ENCODE results near the gene EIF2S1. TPM values are rescaled to one million over a fixed set of nuclear protein-coding genes. Genes with fewer than 3 reads are reported as not detected.

The EIF2S1 gene
- total and polyA plus RNA-seq, 2 of the 13 experiments (the other 11 are each of a cell fraction or from before 2014, with no cell fraction given), result 49.1 to 246 TPM

DNA sequence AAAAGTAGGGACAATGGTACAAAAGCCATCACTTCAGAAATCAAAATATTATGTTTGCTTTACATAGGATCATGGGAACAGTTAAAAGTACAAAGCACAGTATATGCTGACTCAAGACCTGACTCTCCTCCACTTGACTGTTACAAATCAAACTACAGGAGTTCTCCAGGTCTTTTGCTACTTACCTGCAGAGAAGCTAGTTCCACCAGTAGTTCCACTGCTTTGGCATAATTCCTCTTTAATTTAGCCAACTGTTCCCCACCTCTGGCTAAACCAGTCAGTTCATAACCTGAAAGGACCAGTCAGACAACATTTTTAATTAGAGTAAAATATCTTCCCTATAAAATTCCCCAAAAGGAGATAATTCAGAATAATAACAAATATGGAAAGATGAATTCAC, 14.5 kb upstream of the EIF2S1 start:
- in situ Hi-C loops (cut with HindIII; ENCODE audit: extremely low pct_ligation_motif_present, low pct_unique_long_range_greater_than_20kb), result no loop called here
- intact Hi-C loops (cut with micrococcal nuclease; ENCODE audit: unreplicated experiment), result no loop called here
- ChIA-PET POLR2A (no interaction called here), CTCF (ENCODE audit: low intra/inter-chr PET ratio, low total read pairs) (no interaction called here)
- H2AFZ ChIP-seq (ENCODE audit: low read length), result no peak overlapping the region
- no peak overlapping the region for H3K4me3 ChIP-seq (replicated peaks in 1 of 3; ENCODE audit: insufficient read depth in 1 of 3, low read depth in 2 of 3, low read length in 3 of 3)
- no peaks in the 10 kb centered on the region for H3K27me3 ChIP-seq (ENCODE audit: control insufficient read depth in 1 of 2, insufficient read depth in 2 of 2, low read length in 2 of 2)
- FAIRE-seq (no peak), DNase-seq (ENCODE audit: low spot score) (no peak), ATAC-seq (no peak)
- H3K79me2 ChIP-seq (ENCODE audit: insufficient read depth, low read length), result no peaks in the 10 kb centered on the region
- no peak overlapping the region for H3K4me2 ChIP-seq (ENCODE audit: low read depth, low read length)
- no peaks in the 10 kb centered on the region for H3K9me3 ChIP-seq (ENCODE audit: low read length)
- H4K20me1 ChIP-seq (ENCODE audit: insufficient read depth, low read length), result no peaks in the 10 kb centered on the region
- H3K36me3 ChIP-seq (replicated peaks in 1 of 2; ENCODE audit: control insufficient read depth in 1 of 2, insufficient read depth in 2 of 2, low read length in 2 of 2), result peaks cover 10 to 31% of the 10 kb centered on the region in 2 experiments; a peak in 2 of 5 replicates
- H3K27ac ChIP-seq (ENCODE audit: extremely low read length, insufficient read depth, low read length), result no peak overlapping the region
- H3K4me1 ChIP-seq (ENCODE audit: insufficient read depth, low read length), result no peaks in the 10 kb centered on the region
- BruUV-seq (replicated peaks), result no TSS peak
- no peak overlapping the region for H3K9ac ChIP-seq (ENCODE audit: insufficient read depth, low read depth, low read length)
- TF ChIP-seq ZNF335 (CRISPR knock-in tag; IDR thresholded peaks at IDR 0.05) (no peak), ZBTB42 (CRISPR knock-in tag; IDR thresholded peaks at IDR 0.05) (no peak), ATM (IDR thresholded peaks at IDR 0.05; ENCODE audit: borderline replicate concordance) (no peak), NR0B2 (CRISPR knock-in tag; IDR thresholded peaks at IDR 0.05) (no peak), SMARCE1 (IDR thresholded peaks at IDR 0.05; ENCODE audit: borderline replicate concordance) (no peak), STAG1 (CRISPR knock-in tag; IDR thresholded peaks at IDR 0.05) (no peak), SALL1 (CRISPR knock-in tag; IDR thresholded peaks at IDR 0.05) (no peak), ZSCAN9 (CRISPR knock-in tag; IDR thresholded peaks at IDR 0.05; ENCODE audit: borderline replicate concordance) (no peak), ZNF263 (CRISPR knock-in tag; IDR thresholded peaks at IDR 0.05) (no peak), ZNF83 (CRISPR knock-in tag; IDR thresholded peaks at IDR 0.05; ENCODE audit: borderline replicate concordance) (no peak), KLF16 (CRISPR knock-in tag; IDR thresholded peaks at IDR 0.05) (no peak), ZNF7 (CRISPR knock-in tag; IDR thresholded peaks at IDR 0.05) (no peak), GMEB2 (CRISPR knock-in tag; IDR thresholded peaks at IDR 0.05; ENCODE audit: low read depth) (no peak)
- TF ChIP-seq, protein P1, sequence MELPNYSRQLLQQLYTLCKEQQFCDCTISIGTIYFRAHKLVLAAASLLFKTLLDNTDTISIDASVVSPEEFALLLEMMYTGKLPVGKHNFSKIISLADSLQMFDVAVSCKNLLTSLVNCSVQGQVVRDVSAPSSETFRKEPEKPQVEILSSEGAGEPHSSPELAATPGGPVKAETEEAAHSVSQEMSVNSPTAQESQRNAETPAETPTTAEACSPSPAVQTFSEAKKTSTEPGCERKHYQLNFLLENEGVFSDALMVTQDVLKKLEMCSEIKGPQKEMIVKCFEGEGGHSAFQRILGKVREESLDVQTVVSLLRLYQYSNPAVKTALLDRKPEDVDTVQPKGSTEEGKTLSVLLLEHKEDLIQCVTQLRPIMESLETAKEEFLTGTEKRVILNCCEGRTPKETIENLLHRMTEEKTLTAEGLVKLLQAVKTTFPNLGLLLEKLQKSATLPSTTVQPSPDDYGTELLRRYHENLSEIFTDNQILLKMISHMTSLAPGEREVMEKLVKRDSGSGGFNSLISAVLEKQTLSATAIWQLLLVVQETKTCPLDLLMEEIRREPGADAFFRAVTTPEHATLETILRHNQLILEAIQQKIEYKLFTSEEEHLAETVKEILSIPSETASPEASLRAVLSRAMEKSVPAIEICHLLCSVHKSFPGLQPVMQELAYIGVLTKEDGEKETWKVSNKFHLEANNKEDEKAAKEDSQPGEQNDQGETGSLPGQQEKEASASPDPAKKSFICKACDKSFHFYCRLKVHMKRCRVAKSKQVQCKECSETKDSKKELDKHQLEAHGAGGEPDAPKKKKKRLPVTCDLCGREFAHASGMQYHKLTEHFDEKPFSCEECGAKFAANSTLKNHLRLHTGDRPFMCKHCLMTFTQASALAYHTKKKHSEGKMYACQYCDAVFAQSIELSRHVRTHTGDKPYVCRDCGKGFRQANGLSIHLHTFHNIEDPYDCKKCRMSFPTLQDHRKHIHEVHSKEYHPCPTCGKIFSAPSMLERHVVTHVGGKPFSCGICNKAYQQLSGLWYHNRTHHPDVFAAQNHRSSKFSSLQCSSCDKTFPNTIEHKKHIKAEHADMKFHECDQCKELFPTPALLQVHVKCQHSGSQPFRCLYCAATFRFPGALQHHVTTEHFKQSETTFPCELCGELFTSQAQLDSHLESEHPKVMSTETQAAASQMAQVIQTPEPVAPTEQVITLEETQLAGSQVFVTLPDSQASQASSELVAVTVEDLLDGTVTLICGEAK (IDR thresholded peaks at IDR 0.05), result no peak
- TF ChIP-seq, protein P1 (CRISPR knock-in tag; IDR thresholded peaks at IDR 0.05), result no peak
